K562 (cell line): ENCODE results near the gene FBRS. TPM values are rescaled to one million over a fixed set of nuclear protein-coding genes. Genes with fewer than 3 reads are reported as not detected.

ENCODE experiments used
- ARID3B ChIP-seq: fragments of 250-450 bp; sonication (Bioruptor Pico); IDR thresholded peaks from 2 replicates; pipeline ENCODE4 v1.4.0; 2020; ENCODE audit warnings: borderline replicate concordance
- CBX5 ChIP-seq: IDR thresholded peaks from 2 replicates; pipeline ENCODE4 v1.6.1; 2014; ENCODE audit warnings: low read depth, borderline replicate concordance
- HSF4 ChIP-seq: fragments of 250-450 bp; sonication (Bioruptor Pico); IDR thresholded peaks from 2 replicates; pipeline ENCODE4 v2.1.2; 2022; ENCODE audit warnings: mild to moderate bottlenecking, moderate library complexity, borderline replicate concordance
- MXI1 ChIP-seq: IDR thresholded peaks from 2 replicates; pipeline ENCODE4 v1.6.1; 2011; ENCODE audit warnings: low read depth, mild to moderate bottlenecking, improper control_type of control experiment, low read length
- NBN ChIP-seq: fragments of 450-650 bp; IDR thresholded peaks from 2 replicates; pipeline ENCODE4 v1.6.1; 2016; ENCODE audit warnings: low read depth, mild to moderate bottlenecking
- RNF2 ChIP-seq: sonication (generic); IDR thresholded peaks from 2 replicates; pipeline ENCODE4 v1.6.1; 2016
- RUNX1 ChIP-seq: sonication (generic); IDR thresholded peaks from 2 replicates; pipeline ENCODE4 v1.6.1; 2016; ENCODE audit warnings: antibody characterized with exemption, low read depth
- SIN3A ChIP-seq, 2 experiments: fragments of 150-350 bp in 1 of 2; IDR thresholded peaks; 2 replicates each; pipeline ENCODE4 v1.6.1; 2011 to 2016; ENCODE audit warnings: borderline replicate concordance in 2 of 2, low read depth in 2 of 2, low read length in 2 of 2, mild to moderate bottlenecking in 2 of 2, moderate library complexity in 2 of 2; ENCODE audit not compliant: control insufficient read depth in 1 of 2
- SIN3B ChIP-seq: fragments of 450-650 bp; IDR thresholded peaks from 2 replicates; pipeline ENCODE4 v1.6.1; 2017; ENCODE audit warnings: low read depth, mild to moderate bottlenecking, moderate library complexity
- SRSF7 ChIP-seq: fragments of 200-400 bp; formaldehyde crosslinking; optimal IDR thresholded peaks from 2 replicates; pipeline ENCODE3; 2017; ENCODE audit warnings: mild to moderate bottlenecking, low read depth, low read length
- TFAM ChIP-seq: fragments of 250-450 bp; sonication (Bioruptor Pico); conservative IDR thresholded peaks from 2 replicates; pipeline ENCODE4 v1.5.0; 2021; ENCODE audit warnings: mild to moderate bottlenecking, moderate library complexity
- ZBTB17 ChIP-seq: fragments of 450-650 bp; formaldehyde crosslinking; IDR thresholded peaks from 2 replicates; pipeline ENCODE4 v1.4.0; 2020; ENCODE audit warnings: mild to moderate bottlenecking
- ZHX1 ChIP-seq: fragments of 150-350 bp; conservative IDR thresholded peaks from 2 replicates; pipeline ENCODE4 v1.6.1; 2014; ENCODE audit warnings: low read length
- ZKSCAN1 ChIP-seq: fragments of 150-350 bp; IDR thresholded peaks from 2 replicates; pipeline ENCODE4 v1.6.1; 2016; ENCODE audit warnings: low read depth, low read length
- ZMIZ1 ChIP-seq, 2 experiments: fragments of 150-350 bp in 1 of 2; IDR thresholded peaks; 2 replicates each; pipeline ENCODE4 v1.6.1; 2012 to 2016; ENCODE audit warnings: low read depth in 2 of 2, low read length in 2 of 2, mild to moderate bottlenecking in 1 of 2, moderate library complexity in 1 of 2
- ZNF175 ChIP-seq: fragments of 200-800 bp; sonication (Bioruptor generic); IDR thresholded peaks from 2 replicates; pipeline ENCODE4 v1.6.1; 2016; ENCODE audit warnings: low read depth, mild to moderate bottlenecking, missing genetic modification characterization, missing compliant biosample characterization
- ZNF347 ChIP-seq: fragments of 450-650 bp; formaldehyde crosslinking; IDR thresholded peaks from 2 replicates; pipeline ENCODE4 v1.4.0; 2020; ENCODE audit warnings: low read depth, mild to moderate bottlenecking, moderate library complexity
- ZNF512 ChIP-seq: IDR thresholded peaks from 2 replicates; pipeline ENCODE4 v1.6.1; 2016; ENCODE audit warnings: missing genetic modification characterization, missing compliant biosample characterization
- polyA plus RNA-seq, 8 experiments: library from polyadenylated mRNA; depleted of rRNA in 4 of 8; stranded (reverse) in 5 of 8; unstranded in 3 of 8; fragments of >200 nt; fragmentation: Nextera tagmentation in 2 of 8; fragmentation: Illumina TruSeq in 1 of 8; extraction: Ambion mirVana in 2 of 8; extraction: Trizol in 1 of 8; gene quantifications; 2 replicates each; pipeline versions ENCODE4 v1.2.1 to v1.2.3, GENCODE V29; 2011 to 2014; ENCODE audit warnings: inconsistent platforms in 1 of 8, missing spikeins in 1 of 8
- total RNA-seq, 7 experiments: library from RNA; depleted of rRNA in 6 of 7; stranded (reverse); fragments of >200 nt in 6 of 7; fragmentation: Illumina TruSeq in 2 of 7; extraction: Trizol in 2 of 7; gene quantifications; 2 replicates each; pipeline versions ENCODE4 v1.2.1 to v1.2.3, GENCODE V29; 2011 to 2021; ENCODE audit warnings: low replicate concordance in 1 of 7

The FBRS gene
- total and polyA plus RNA-seq, 9 of the 15 experiments (the other 6 are each of a cell fraction or from before 2014, with no cell fraction given), result 0.32 to 59.5 (median 13.1) TPM

GRCh38 chr16:30658731-30659506 is 688 bp downstream of the FBRS start (continued):
- no peak for TF ChIP-seq RUNX1
- TF ChIP-seq RNF2, result no peak
- no peak for TF ChIP-seq SRSF7
- TF ChIP-seq CBX5, result no peak
- peak; percentile 72; the same call in 1 of the 2 replicates for TF ChIP-seq SIN3B
- TF ChIP-seq HSF4, result no peak
- no peak for TF ChIP-seq ZNF175 (CRISPR knock-in tag)
- TF ChIP-seq NBN, result 0 out of 2 replicates have a peak, but pooled peaks have one; percentile 5
- no peak for TF ChIP-seq TFAM (CRISPR knock-in tag)
- no peak for TF ChIP-seq ZBTB17 (CRISPR knock-in tag)
- 0 out of 2 replicates have a peak, but pooled peaks have one; percentile 63 for TF ChIP-seq ZHX1
- no peak for TF ChIP-seq ZKSCAN1
- TF ChIP-seq SIN3A (IDR thresholded peaks at IDR 0.05; ENCODE audit: borderline replicate concordance in 2 of 2, control insufficient read depth in 1 of 2, low read depth in 2 of 2, low read length in 2 of 2), result peak; percentile 31 to 84; a peak in 1 of 4 replicates
- TF ChIP-seq ZMIZ1 (IDR thresholded peaks at IDR 0.05; ENCODE audit: low read depth in 2 of 2, low read length in 2 of 2), result no peak; a peak in 1 of 4 replicates
- TF ChIP-seq ZNF512 (tag), result no peak
- TF ChIP-seq ZNF347 (CRISPR knock-in tag), result no peak
- TF ChIP-seq ARID3B, result no peak
- TF ChIP-seq MXI1, result no peak
